NOMO-1 treated with dmso at 0.1 percent for 144 hours (cell line): Measurements from ENCODE around the gene KNG1.

Experiments
- DNase-seq: peaks from one replicate; lab custom pipeline; 2025; ENCODE audit not compliant: unreplicated experiment; lab: John Stamatoyannopoulos, UW

The KNG1 gene

GRCh38 chr3:186772701-186773417 is 55.7 kb downstream of the KNG1 start:
- DNase-seq: peak; percentile 83

DNA sequence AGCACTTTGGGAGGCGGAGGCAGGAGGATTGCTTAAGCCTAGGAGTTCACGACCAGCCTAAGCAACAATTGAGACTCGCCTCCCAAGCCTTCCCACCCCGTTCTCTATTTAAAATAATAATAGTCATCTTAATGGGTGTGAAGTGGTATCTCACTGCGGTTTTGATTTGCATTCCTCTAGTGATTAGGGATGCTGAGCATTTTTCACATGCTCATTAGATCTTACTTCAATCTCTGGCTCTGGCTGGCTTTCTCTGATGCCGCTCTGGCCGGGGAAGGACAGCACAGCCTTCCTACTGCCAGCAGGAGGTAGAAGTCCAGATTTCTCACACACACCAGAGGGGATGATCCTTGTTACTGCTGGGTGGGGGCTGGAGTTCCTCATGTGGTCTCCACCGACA is 58.8 kb downstream of the KNG1 start:
- no peak for DNase-seq

DNA sequence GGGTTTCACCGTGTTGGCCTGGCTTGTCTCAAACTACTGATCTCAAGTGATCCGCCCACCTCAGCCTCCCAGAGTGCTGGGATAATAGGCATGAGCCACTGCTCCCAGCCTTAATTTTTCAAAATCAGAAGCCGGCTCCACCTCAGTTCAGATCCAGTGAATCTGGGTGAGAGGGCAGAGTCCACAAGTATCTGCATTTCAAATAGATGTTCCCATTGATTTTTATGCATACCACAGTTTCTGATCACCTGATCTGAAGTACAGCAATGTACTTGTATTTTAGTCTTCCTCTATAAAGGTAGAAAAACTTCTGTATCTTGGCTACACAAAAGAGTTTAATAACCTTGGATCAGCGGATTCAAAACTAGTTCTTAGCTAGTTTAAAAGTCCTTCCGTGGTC is 62.0 kb downstream of the KNG1 start:
- no peak for DNase-seq

GRCh38 chr3:186782542-186783057 is 65.4 kb downstream of the KNG1 start:
- no peak for DNase-seq

DNA sequence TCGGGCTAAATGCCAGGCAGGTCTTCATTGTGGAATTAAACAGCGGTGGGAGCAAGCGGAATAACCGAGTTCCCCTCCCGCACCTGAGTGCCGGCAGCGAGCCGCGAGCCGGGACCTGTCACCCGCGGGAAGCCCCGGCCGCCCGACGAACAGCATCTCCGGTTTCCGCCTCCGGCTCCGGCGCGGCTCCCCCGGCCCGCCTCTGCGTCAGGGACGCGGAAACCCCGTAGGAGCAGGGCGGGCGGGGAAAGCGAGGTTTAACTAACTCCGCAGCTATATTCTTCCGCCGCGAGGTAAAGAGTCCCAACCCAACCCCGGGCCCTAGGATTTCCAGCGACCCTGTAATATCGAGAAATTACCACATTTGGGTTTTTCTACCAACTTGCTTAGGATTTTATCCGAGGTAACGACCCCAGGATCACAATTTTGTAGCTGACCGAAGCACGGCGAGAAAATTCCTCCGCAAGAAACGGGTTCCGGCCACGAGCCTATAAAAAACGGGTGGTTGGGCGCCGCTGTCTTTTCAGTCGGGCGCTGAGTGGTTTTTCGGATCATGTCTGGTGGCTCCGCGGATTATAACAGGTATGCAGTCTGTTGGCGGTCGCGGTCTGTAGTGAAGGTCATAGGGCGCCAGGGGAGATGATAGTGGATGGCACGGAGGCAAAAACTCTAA is 66.0 kb downstream of the KNG1 start, which contains the start of gene EIF4A2:
EIF4A2 (plus strand) TSS at position 520 of the 673 bp plus-strand sequence; CDS start at position 554, 34 bp downstream.
- DNase-seq: peak; percentile 77

DNA sequence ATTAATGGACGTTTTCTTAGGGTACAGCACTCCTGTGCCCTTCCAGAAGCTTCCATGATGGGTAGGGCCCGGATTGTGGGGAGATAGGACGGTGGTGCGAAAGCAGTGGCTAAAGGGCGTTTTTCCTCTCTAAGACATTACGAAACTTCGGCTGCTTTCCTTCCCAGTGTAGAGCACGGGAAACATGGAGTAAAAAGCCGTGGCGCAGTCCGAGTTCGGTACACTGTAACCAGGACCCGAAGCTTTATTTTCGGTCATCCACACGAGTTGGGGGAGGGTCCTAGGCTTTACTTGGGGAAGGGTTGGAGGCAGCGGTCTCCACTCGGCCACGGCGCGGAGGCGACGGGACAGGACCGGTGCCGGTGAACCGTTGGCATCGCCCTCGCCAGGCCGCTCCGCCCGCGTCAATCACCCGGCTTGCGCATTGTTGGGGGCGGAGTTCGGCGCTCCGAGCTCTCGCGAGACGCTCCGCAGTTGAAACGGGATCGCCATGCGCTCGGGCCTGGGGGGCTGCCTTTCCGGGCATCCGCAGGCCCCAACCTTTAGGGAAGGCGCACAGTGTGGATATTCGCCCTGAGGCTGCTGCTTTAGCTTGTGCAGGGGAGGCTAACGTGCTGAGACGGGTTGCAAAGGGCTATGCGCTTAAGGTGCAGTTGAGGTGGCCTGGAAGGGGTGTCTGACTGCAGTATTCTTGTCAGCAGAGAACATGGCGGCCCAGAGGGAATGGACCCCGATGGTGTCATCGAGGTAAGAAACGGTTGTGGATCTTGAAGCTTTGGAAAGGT is 66.8 kb downstream of the KNG1 start:
- peak; percentile 67 for DNase-seq

GRCh38 chr3:186784820-186785494 is 67.8 kb downstream of the KNG1 start:
- DNase-seq: no peak

- no peak for DNase-seq
These were observed 68.4 kb downstream of the KNG1 start for GRCh38 chr3:186785495-186786018.

- DNase-seq: no peak
These were observed 69.8 kb downstream of the KNG1 start for GRCh38 chr3:186786922-186787321.

DNA sequence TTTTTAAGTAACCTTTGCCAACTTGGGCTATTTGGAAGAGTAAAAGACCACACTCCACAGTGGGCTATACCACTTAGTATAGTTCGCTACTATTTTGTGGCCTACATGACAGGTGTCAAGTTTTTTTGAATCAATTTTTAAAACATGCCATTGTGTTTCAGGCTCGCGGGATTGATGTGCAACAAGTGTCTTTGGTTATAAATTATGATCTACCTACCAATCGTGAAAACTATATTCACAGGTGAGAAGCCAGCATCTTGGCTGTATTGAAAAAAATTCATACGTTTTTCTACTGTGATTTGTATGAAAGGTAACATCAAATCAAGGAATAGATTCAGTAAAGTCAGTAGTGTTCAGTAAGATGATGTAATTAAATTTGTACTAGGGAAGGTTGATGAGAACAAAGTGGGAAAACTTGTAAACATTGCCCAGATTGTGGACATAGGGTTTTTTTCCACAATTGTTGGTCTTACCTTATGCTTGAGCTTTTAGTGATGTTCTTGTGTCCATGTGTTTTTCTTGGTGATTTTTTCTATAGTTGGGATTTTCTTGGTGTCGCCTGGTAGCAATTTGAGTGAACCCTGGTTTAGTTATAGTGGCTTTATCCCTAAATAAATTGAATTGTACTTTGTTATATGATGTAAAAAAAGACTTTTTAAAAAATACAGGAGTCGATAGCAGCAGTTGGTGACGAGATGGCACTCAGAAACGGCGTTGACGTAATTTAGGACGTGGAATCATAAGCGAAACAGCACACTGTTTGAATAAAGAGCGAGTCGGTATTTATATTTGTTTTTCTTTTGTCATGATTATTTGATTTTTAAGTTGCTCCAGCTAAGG is 70.7 kb downstream of the KNG1 start:
- DNase-seq: no peak

- DNase-seq: no peak
These were observed 71.6 kb downstream of the KNG1 start for GRCh38 chr3:186788482-186789370.

- no peak for DNase-seq
These were observed 72.5 kb downstream of the KNG1 start for GRCh38 chr3:186789554-186790260.

DNA sequence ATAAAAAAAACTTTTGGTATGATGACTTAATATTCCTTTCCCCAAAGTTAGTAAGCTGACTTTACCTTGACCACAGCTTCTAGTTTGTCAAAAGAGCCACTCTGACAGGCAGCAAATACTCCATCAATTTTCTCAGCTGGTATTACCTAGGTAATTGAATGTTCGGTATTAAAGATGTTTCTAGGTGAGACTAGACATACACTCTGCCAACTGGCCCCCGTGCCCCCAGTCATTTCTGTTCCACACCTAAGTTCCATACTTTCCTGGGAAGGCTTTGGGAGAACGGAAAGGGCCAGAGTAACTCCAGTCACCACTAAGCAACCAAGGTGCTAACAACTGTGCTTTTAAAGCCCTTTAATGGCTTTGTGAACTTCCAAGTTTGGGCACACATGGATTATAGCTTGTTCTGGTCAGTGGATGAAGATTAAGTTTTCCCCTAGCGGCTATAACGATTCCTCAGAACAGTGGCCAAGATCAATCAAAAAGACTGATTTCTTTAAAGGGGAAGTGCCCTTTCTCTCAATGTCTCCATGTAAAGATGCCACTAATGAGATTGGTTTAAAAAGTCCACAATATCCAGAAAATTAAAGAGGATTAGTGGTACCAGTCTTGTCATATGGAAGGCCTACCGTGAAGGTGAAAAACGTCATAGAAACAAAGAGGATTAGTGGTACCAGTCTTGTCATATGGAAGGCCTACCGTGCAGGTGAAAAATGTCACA is 73.3 kb downstream of the KNG1 start:
- no peak for DNase-seq
